HepG2 (cell line): ENCODE results near the gene PYCR2. TPM values are rescaled to one million over a fixed set of nuclear protein-coding genes. Genes with fewer than 3 reads are reported as not detected.

ENCODE experiments used
- ATAC-seq: fragments of 200-7000 bp; cut with Tn5 transposase; 3 replicates; pipeline ENCODE4 v1.9.1; 2020; ENCODE audit warnings: mild to moderate bottlenecking, moderate library complexity
- BruUV-seq: library from RNA; stranded (reverse); fragments of 400-500 nt; replicated peaks from 2 replicates; lab custom pipeline; 2021; lab: Mats Ljungman, UMichigan
- CTCF ChIA-PET: fragments of 300-600 bp; formaldehyde crosslinking; extraction: SDS; loops from one replicate; lab custom pipeline; 2021; ENCODE audit warnings: low total read pairs, inconsistent platforms, low intra/inter-chr PET ratio; lab: Yijun Ruan, JAX
- POLR2A ChIA-PET: fragments of 350-600 bp; sonication (Branson Sonifier 250); formaldehyde crosslinking; loops from one replicate; lab custom pipeline; 2020; ENCODE audit warnings: antibody characterized with exemption, inconsistent platforms; lab: Yijun Ruan, JAX
- DNase-seq: peaks from one replicate; pipeline ENCODE4 v3.0.0-alpha.2; 2015; ENCODE audit warnings: low spot score
- FAIRE-seq: peaks from 3 replicates; lab custom pipeline; 2011; peaks lifted over from hg19 to GRCh38; lab: Jason Lieb, UNC
- H2AFZ ChIP-seq: one replicate; pipeline ENCODE4 v1.6.1; 2011; ENCODE audit warnings: low read length, inconsistent platforms
- H3K27ac ChIP-seq: fragments of 300-600 bp; 3 replicates; pipeline ENCODE4 v1.8.0; 2011; ENCODE audit warnings: mixed run types, mild to moderate bottlenecking, mixed read lengths, low read length, inconsistent platforms; ENCODE audit not compliant: insufficient read depth; ENCODE audit errors: extremely low read length
- H3K27me3 ChIP-seq, 2 experiments: fragments of 200-600 bp in 1 of 2; 2 replicates in 1 of 2; 3 replicates in 1 of 2; pipeline versions ENCODE4 v1.6.0 to v1.8.0; 2011; ENCODE audit warnings: low read length in 2 of 2, mild to moderate bottlenecking in 2 of 2, moderate library complexity in 2 of 2, inconsistent platforms in 1 of 2; ENCODE audit not compliant: insufficient read depth in 2 of 2, control insufficient read depth in 1 of 2
- H3K36me3 ChIP-seq, 2 experiments: fragments of 200-600 bp in 1 of 2; replicated peaks in 1 of 2; 2 replicates in 1 of 2; 3 replicates in 1 of 2; pipeline versions ENCODE4 v1.5.1 to v1.8.0; 2011; ENCODE audit warnings: low read length in 2 of 2, inconsistent platforms in 1 of 2; ENCODE audit not compliant: insufficient read depth in 2 of 2, control insufficient read depth in 1 of 2
- H3K4me1 ChIP-seq: 2 replicates; pipeline ENCODE4 v1.5.1; 2012; ENCODE audit warnings: low read length, inconsistent platforms; ENCODE audit not compliant: insufficient read depth
- H3K4me2 ChIP-seq: 2 replicates; pipeline ENCODE4 v1.6.0; 2011; ENCODE audit warnings: low read depth, low read length, inconsistent platforms
- H3K4me3 ChIP-seq, 3 experiments: fragments of 200-600 bp in 1 of 3; sonication (generic), shearing (Covaris generic) in 1 of 3; replicated peaks in 1 of 3; 2 replicates each; pipeline ENCODE4 v1.5.1; 2011 to 2016; ENCODE audit warnings: low read length in 3 of 3, inconsistent platforms in 2 of 3, low read depth in 2 of 3, mild to moderate bottlenecking in 2 of 3, control low read depth in 1 of 3, mixed read lengths in 1 of 3; ENCODE audit not compliant: insufficient read depth in 1 of 3
- H3K79me2 ChIP-seq: one replicate; pipeline ENCODE4 v1.6.1; 2011; ENCODE audit warnings: low read length, inconsistent platforms; ENCODE audit not compliant: insufficient read depth
- H3K9ac ChIP-seq: 2 replicates; pipeline ENCODE4 v1.6.0; 2011; ENCODE audit warnings: mild to moderate bottlenecking, low read depth, low read length, inconsistent platforms; ENCODE audit not compliant: insufficient read depth
- H3K9me3 ChIP-seq: 2 replicates; pipeline ENCODE4 v1.5.1; 2012; ENCODE audit warnings: mild to moderate bottlenecking, low read length
- H4K20me1 ChIP-seq: 2 replicates; pipeline ENCODE4 v1.6.0; 2011; ENCODE audit warnings: inconsistent platforms, mild to moderate bottlenecking, low read length, moderate library complexity; ENCODE audit not compliant: insufficient read depth
- HNF4A ChIP-seq: sonication (generic); formaldehyde crosslinking; IDR thresholded peaks from 2 replicates; pipeline ENCODE4 v1.4.0; 2020; ENCODE audit warnings: missing genetic modification reagents
- MAX ChIP-seq: IDR thresholded peaks from 2 replicates; pipeline ENCODE4 v1.6.1; 2012; ENCODE audit warnings: inconsistent platforms
- MED1 ChIP-seq: sonication (generic); formaldehyde crosslinking; IDR thresholded peaks from 2 replicates; pipeline ENCODE4 v1.4.0; 2020; ENCODE audit warnings: missing genetic modification reagents
- MNT ChIP-seq: fragments of 450-650 bp; IDR thresholded peaks from 2 replicates; pipeline ENCODE4 v1.6.1; 2016
- PBX2 ChIP-seq: IDR thresholded peaks from 2 replicates; pipeline ENCODE4 v1.6.1; 2016; ENCODE audit warnings: control low read depth
- ZNF619 ChIP-seq: sonication (generic); formaldehyde crosslinking; IDR thresholded peaks from 2 replicates; pipeline ENCODE4 v1.4.0; 2020; ENCODE audit warnings: mild to moderate bottlenecking, missing genetic modification reagents
- ZNF646 ChIP-seq: sonication (generic); formaldehyde crosslinking; IDR thresholded peaks from 2 replicates; pipeline ENCODE4 v1.9.0; 2021; ENCODE audit warnings: mild to moderate bottlenecking, missing genetic modification reagents
- WGBS: methylation state at CpG from one replicate; pipeline ENCODE4 v1.1.6; 2017; ENCODE audit warnings: low lambda C conversion rate; 5-methylcytosine and 5-hydroxymethylcytosine counted together
- in situ Hi-C: cut with HindIII; loops from 2 replicates; pipeline ENCODE4 v1.10.0; 2017; ENCODE audit warnings: low pct_unique_long_range_greater_than_20kb; ENCODE audit not compliant: extremely low pct_ligation_motif_present
- intact Hi-C: fragments of 100-400 bp; cut with micrococcal nuclease; formaldehyde crosslinking; loops from one replicate; pipeline ENCODE4 v1.10.0; 2022; ENCODE audit not compliant: unreplicated experiment
- polyA plus RNA-seq, 8 experiments: library from polyadenylated mRNA; depleted of rRNA in 3 of 8; stranded (reverse) in 7 of 8; unstranded in 1 of 8; fragments of >200 nt; fragmentation: Illumina TruSeq in 4 of 8; extraction: Trizol in 4 of 8; gene quantifications; 2 replicates each; pipeline versions ENCODE4 v1.2.1 to v1.2.3, GENCODE V29; 2011 to 2016; ENCODE audit warnings: low read depth in 4 of 8, missing spikeins in 1 of 8, mixed read lengths in 1 of 8; ENCODE audit not compliant: insufficient read depth in 1 of 8
- total RNA-seq, 5 experiments: library from RNA; depleted of rRNA; stranded (reverse); fragments of >200 nt; fragmentation: Illumina TruSeq; extraction: Trizol; gene quantifications; 2 replicates each; pipeline ENCODE4 v1.2.3, GENCODE V29; 2016; ENCODE audit warnings: low read depth in 1 of 5

Gene PYCR2
- total and polyA plus RNA-seq, 2 of the 13 experiments (the other 11 are each of a cell fraction or from before 2014, with no cell fraction given) = 47.2 to 47.8 TPM

GRCh38 chr1:225965231-225965630, 41.2 kb upstream of the PYCR2 start:
- no peak overlapping the region for H3K4me3 ChIP-seq
- no peak for TF ChIP-seq ZNF619 (CRISPR knock-in tag)
- TF ChIP-seq HNF4A (CRISPR knock-in tag) = peak; percentile 19; the same call in 1 of the 2 replicates
- no peak for TF ChIP-seq MAX
- TF ChIP-seq PBX2 = no peak
- TF ChIP-seq, all 625 proteins: peak for 1
- intact Hi-C loops (no loop called here), in situ Hi-C loops (loop anchor here (25.0 kb wide), 1 partner anchor 653 kb away; no protein-coding TSS in a partner anchor)
- no TSS peak for BruUV-seq
- FAIRE-seq (no peak), DNase-seq (no peak), ATAC-seq (no peak)
- H3K36me3 ChIP-seq = no peaks in the 10 kb centered on the region
- CTCF ChIA-PET = no interaction called here
- H3K4me1 ChIP-seq = peaks cover 11% of the 10 kb centered on the region
- no peaks in the 10 kb centered on the region for H4K20me1 ChIP-seq
- H3K27ac ChIP-seq = no peak overlapping the region
- no peaks in the 10 kb centered on the region; a peak in 2 of 5 replicates for H3K27me3 ChIP-seq
- WGBS = 10% methylated on average over 5 of the region's 5 CpGs
- POLR2A ChIA-PET = no interaction called here
- no peaks in the 10 kb centered on the region for H3K79me2 ChIP-seq
- H3K9me3 ChIP-seq = no peaks in the 10 kb centered on the region
- no peak overlapping the region for H3K9ac ChIP-seq
- H3K4me2 ChIP-seq = peak overlapping the region; percentile 36; the same call in 1 of the 2 replicates
- no peak overlapping the region for H2AFZ ChIP-seq

- in situ Hi-C loops (loop anchor here (25.0 kb wide), 1 partner anchor 652 kb away; no protein-coding TSS in a partner anchor), intact Hi-C loops (loop anchor here (2.0 kb wide), 1 partner anchor 13 kb away; no protein-coding TSS in a partner anchor)
- WGBS = 65% methylated on average over 15 of the region's 15 CpGs
- no peak for FAIRE-seq
- DNase-seq = no peak
- no peaks in the 10 kb centered on the region for H3K36me3 ChIP-seq
- peaks cover 11% of the 10 kb centered on the region for H3K4me1 ChIP-seq
- no peak overlapping the region for H3K27ac ChIP-seq
- POLR2A ChIA-PET = no interaction called here
- no peak for TF ChIP-seq ZNF646 (CRISPR knock-in tag)
- peak; percentile 100 for TF ChIP-seq MNT
- no peak for TF ChIP-seq MED1
- ATAC-seq = no peak
- H3K9me3 ChIP-seq = no peaks in the 10 kb centered on the region
- H3K79me2 ChIP-seq = no peaks in the 10 kb centered on the region
- no peak overlapping the region for H3K9ac ChIP-seq
- CTCF ChIA-PET = no interaction called here
- H3K27me3 ChIP-seq = no peaks in the 10 kb centered on the region; a peak in 2 of 5 replicates
- no TSS peak for BruUV-seq
- H3K4me3 ChIP-seq = no peak overlapping the region
- H2AFZ ChIP-seq = no peak overlapping the region
- H3K4me2 ChIP-seq = no peak overlapping the region
- no peaks in the 10 kb centered on the region for H4K20me1 ChIP-seq
Measured at GRCh38 chr1:225963735-225964530, 39.9 kb upstream of the PYCR2 start.
